GM18909 (cell line): ENCODE measurements around the gene NOS2.
"Not testable (repeated sequence)": the region's sequence is repeated elsewhere in the genome, so short reads cannot be mapped to it uniquely, and the experiment has no call there.

ENCODE experiments used
- ATAC-seq: cut with Tn5 transposase; IDR thresholded peaks from one replicate; pipeline ENCODE4 v1.9.1; 2021; ENCODE audit warnings: mild to moderate bottlenecking; ENCODE audit not compliant: unreplicated experiment, poor library complexity

NOS2 gene

GRCh38 chr17:27800522-27800921 is at the start of gene NOS2:
Gene NOS2 (minus strand): TSS chr17:27800529. CDS start chr17:27798809, 1,720 bp downstream.
- no peak for ATAC-seq

- ATAC-seq: no peak
Measured at GRCh38 chr17:27849474-27850185, 49.3 kb upstream of the NOS2 start.

GRCh38 chr17:27848931-27849330 is 48.6 kb upstream of the NOS2 start:
- no peak for ATAC-seq

GRCh38 chr17:27846808-27847307 is 46.5 kb upstream of the NOS2 start:
- not testable (repeated sequence) for ATAC-seq

- ATAC-seq: no peak
Measured at GRCh38 chr17:27846042-27846655, 45.8 kb upstream of the NOS2 start.

- no peak for ATAC-seq
Measured at GRCh38 chr17:27845264-27846041, 45.1 kb upstream of the NOS2 start.

- no peak for ATAC-seq
Measured at GRCh38 chr17:27840688-27841087, 40.4 kb upstream of the NOS2 start.

- ATAC-seq: not testable (repeated sequence)
Measured at GRCh38 chr17:27840406-27840678, 40.0 kb upstream of the NOS2 start.

- not testable (repeated sequence) for ATAC-seq
Measured at GRCh38 chr17:27839571-27840405, 39.5 kb upstream of the NOS2 start.

- ATAC-seq: not testable (repeated sequence)
Measured at GRCh38 chr17:27838607-27839006, 38.3 kb upstream of the NOS2 start.

- not testable (repeated sequence) for ATAC-seq
Measured at GRCh38 chr17:27837769-27838168, 37.4 kb upstream of the NOS2 start.

GRCh38 chr17:27836651-27837050 is 36.3 kb upstream of the NOS2 start:
- no peak for ATAC-seq

GRCh38 chr17:27834571-27834970 is 34.2 kb upstream of the NOS2 start:
- ATAC-seq: no peak

GRCh38 chr17:27832831-27833230 is 32.5 kb upstream of the NOS2 start:
- ATAC-seq: no peak

- ATAC-seq: not testable (repeated sequence)
Measured at GRCh38 chr17:27829888-27830287, 29.6 kb upstream of the NOS2 start.

GRCh38 chr17:27829143-27829711 is 28.9 kb upstream of the NOS2 start:
- ATAC-seq: not testable (repeated sequence)

GRCh38 chr17:27825459-27825858 is 25.1 kb upstream of the NOS2 start:
- no peak for ATAC-seq

- ATAC-seq: no peak
Measured at GRCh38 chr17:27824745-27825144, 24.4 kb upstream of the NOS2 start.

GRCh38 chr17:27824176-27824715 is 23.9 kb upstream of the NOS2 start:
- no peak for ATAC-seq

- ATAC-seq: not testable (repeated sequence)
Measured at GRCh38 chr17:27822108-27822507, 21.8 kb upstream of the NOS2 start.
